ENCODE results near the gene HSD17B8.

The HSD17B8 gene

GRCh38 chr6:33171016-33171879 lies 33.2 kb upstream of the HSD17B8 start:
- no peak for DNase-seq (ENCODE audit: low read depth)

- no peak for DNase-seq (ENCODE audit: low read depth)
These were observed 32.4 kb upstream of the HSD17B8 start for GRCh38 chr6:33171880-33172687.

- DNase-seq (ENCODE audit: low read depth): no peak
These were observed 31.5 kb upstream of the HSD17B8 start for GRCh38 chr6:33172688-33173534.

DNA sequence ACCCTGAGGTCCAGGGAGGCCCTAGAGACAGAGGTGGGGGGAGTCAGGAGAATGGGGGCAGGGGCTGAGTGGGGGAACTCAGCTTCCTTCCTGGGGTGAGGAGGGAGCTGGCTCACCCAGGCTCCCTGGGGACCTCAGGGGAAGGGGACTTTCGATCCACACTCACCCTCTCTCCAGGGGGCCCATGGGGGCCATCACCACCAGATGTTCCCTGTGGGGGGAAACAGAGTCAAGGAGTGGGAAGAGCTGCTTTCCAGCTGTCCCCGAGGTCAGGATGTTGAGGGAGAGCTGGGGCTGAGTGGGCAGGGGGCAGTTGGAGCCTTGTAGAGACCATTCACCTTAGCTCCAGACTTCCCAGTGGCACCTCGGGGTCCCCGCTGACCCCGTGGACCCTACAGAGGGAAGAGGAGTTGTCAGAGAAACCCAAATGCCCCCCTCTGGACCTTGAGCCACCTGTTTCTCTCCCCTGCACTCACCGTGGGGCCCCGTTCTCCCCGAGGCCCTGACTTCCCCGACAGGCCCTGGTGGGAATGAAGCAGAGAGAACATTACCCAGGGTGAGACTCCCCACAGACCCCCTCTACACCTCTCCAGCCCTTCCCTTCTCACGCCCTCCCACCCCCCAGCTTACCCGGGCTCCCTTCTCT lies 30.8 kb upstream of the HSD17B8 start:
- no peak for DNase-seq (ENCODE audit: low read depth)

DNA sequence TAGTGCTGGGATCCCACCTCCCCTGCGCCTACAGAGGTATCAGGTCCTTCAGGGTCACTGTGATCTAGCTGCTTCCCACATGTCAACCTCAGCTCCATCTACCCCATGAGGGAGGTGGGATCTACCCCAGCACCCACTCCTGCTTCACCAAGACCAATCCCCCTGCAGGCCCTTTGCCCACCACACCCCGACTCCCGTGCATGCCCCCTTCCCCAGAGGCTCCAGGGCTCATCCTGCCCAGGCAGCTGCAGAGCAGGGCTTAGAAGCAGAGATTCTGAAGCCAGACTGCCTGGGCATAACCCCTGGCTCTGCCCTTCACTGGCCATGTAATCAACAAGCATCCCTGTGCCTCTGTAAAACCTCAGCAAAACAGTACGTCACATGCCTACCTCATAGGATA lies 29.7 kb upstream of the HSD17B8 start:
- DNase-seq (ENCODE audit: low read depth): no peak

- DNase-seq (ENCODE audit: low read depth): no peak
These were observed 28.9 kb upstream of the HSD17B8 start for GRCh38 chr6:33175436-33176069.

- no peak for DNase-seq (ENCODE audit: low read depth)
These were observed 27.5 kb upstream of the HSD17B8 start for GRCh38 chr6:33176906-33177305.

GRCh38 chr6:33177552-33178446 lies 26.7 kb upstream of the HSD17B8 start:
- DNase-seq (ENCODE audit: low read depth): no peak

- no peak for DNase-seq (ENCODE audit: low read depth)
These were observed 25.5 kb upstream of the HSD17B8 start for GRCh38 chr6:33178755-33179475.

DNA sequence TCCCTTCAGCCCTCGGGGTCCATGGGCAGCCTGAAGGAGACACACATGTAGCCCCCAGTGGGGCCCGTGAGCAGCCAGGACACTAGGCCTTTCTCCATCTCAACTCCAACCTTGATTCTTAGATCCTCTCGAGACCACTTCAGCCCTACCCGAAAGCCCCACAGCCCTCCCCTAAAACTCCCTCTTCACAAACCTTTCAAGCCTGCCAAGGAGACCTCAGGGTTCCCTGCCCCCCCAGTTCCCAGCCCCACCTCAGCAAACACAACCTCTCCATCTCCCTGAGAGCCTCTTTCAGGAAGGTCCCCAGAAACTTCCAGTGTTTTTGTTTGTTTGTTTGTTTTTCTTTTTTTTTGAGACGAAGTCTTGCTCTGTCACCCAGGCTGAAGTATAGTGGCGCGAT lies 23.3 kb upstream of the HSD17B8 start:
- DNase-seq (ENCODE audit: low read depth): no peak

DNA sequence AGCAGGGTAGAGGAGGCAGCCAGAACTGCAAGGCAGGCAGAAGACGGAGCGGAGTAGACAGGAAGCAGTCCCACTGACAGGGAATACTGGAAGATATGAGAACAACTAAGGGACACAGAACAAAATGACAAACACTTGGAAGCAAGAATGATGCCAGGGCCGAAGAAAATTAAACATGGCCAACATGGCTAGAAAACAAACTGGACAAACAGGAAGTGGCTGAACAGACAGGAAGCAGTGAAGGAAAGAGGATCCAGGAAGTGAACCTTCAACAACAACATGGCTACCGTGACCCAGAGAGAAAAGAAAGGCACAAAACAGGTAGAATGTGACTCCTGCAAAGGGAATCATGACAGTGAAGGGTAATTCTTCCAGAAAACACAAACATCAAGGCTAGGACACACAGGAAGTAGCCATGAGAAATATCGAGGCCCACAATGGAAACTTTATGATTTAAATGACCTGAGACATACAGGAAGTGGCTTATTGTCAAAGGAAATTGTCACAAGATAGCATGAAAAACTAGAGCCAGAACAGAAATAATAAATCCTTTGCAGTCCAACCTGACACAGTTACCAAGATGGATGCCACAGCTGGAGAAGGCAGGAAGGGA lies 21.3 kb upstream of the HSD17B8 start:
- no peak for DNase-seq (ENCODE audit: low read depth)

GRCh38 chr6:33185190-33185589 lies 19.3 kb upstream of the HSD17B8 start:
- no peak for DNase-seq (ENCODE audit: low read depth)

- no peak for DNase-seq (ENCODE audit: low read depth)
These were observed 18.7 kb upstream of the HSD17B8 start for GRCh38 chr6:33185654-33186187.

- no peak for DNase-seq (ENCODE audit: low read depth)
These were observed 16.6 kb upstream of the HSD17B8 start for GRCh38 chr6:33187809-33188208.

- DNase-seq (ENCODE audit: low read depth): no peak
These were observed 15.3 kb upstream of the HSD17B8 start for GRCh38 chr6:33189164-33189563.

DNA sequence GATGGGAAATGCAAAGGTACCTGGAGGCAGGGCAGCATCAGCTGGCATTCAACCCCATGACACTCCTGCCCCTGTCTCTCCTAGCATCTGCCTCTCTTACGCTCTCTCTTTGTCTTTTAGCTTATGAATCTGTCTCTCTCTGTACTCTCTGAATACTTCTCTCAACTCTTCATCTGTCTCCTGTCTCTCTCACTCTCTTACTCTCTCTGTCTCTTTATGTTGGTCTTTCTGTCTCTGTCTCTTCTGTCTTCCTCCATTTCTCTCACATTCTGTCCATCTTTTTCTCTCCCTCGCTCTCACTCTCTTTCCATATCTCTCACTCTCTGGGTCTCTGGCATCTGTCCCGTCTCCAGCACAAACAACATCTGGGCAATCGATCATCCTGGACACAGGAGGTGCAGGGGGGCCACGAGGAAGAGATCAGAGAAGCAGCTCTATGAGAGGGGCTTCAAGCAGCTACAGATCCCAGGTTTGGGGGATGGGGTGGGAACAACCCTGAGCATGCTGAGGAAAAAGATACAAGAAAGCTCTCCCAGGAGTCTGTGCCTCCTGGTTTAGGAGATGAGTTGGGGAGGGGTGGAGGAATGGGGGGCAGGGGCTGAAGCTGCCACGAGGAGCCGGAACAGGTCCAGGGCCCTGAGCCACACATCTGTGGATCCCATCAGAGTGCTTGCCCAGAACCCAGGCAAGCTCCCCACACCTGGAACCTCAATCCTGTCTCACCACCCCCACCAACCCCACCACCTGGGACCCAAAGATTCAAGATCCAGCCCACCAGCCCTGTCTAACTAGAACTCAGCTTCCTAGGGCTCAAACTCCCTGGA lies 14.6 kb upstream of the HSD17B8 start:
- DNase-seq (ENCODE audit: low read depth): no peak

- no peak for DNase-seq (ENCODE audit: low read depth)
These were observed 13.8 kb upstream of the HSD17B8 start for GRCh38 chr6:33190504-33191107.
